Retinal pigment epithelial cell (primary cell): ENCODE results near the gene SLC6A19.

Source experiments
- DNase-seq: peaks from one replicate; pipeline ENCODE4 v3.0.0-alpha.2; 2010; ENCODE audit warnings: low read depth
- H3K4me3 ChIP-seq: 2 replicates; pipeline ENCODE4 v1.5.1; 2011; ENCODE audit warnings: mild to moderate bottlenecking, low read length, control low read depth, moderate library complexity
- CTCF ChIP-seq: conservative IDR thresholded peaks from 2 replicates; pipeline ENCODE4 v1.5.1; 2011; ENCODE audit warnings: low read depth, low read length, control low read depth, inconsistent platforms

Gene SLC6A19

DNA sequence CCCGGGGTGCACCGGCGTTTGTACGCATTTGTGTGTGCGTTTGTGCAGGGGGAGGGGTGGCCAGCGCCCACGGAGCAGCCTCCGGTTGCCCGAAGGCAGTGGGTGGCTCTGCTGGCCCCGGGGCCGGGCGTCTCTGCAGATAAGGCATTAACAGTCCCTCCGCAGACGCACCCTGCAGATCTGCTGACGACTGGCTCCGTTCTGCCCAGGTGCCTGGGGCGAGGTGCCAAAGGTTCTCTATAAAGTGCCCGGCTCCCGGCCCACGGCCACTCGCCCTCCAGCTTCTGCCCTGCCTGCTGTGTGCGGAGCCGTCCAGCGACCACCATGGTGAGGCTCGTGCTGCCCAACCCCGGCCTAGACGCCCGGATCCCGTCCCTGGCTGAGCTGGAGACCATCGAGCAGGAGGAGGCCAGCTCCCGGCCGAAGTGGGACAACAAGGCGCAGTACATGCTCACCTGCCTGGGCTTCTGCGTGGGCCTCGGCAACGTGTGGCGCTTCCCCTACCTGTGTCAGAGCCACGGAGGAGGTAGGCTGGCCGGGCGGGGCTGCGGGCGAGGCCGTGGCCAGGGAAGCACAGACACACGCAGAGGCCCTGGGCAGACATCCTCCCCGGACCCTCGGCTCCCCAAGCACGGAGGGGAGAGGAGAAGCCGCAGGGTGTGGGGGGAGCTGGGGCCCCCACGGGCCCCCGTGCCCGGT, at the start of gene SLC6A19:
Gene SLC6A19, plus strand, starts transcription at position 269 of the 699 bp plus-strand sequence. Its CDS starts 56 bp downstream, at position 325.
- DNase-seq: no peak
- TF ChIP-seq CTCF: no peak
- H3K4me3 ChIP-seq: no peak within 1 kb of the TSS

DNA sequence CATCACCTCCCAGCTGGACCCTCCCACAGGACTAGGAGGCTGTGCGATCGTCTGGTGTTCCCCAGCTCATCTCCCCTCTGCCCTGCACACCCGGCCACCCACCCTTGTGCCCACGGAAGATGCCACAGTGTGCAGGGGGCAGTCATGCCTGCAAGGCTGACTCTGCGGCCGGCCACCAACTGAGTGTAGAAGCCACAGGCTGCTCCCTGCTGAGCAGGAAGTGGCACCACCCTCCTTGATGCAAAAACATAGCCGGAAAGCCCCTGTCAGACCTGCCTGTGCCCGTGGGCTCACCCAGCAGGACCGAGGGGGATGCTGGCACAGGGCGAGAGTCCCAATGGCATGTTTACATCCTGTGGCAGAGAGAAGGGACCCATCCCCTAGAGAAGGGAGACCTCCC, 49.2 kb upstream of the SLC6A19 start:
- no peak for TF ChIP-seq CTCF
- no peak for DNase-seq
- no peak overlapping the region for H3K4me3 ChIP-seq

- no peak for DNase-seq
- no peak for TF ChIP-seq CTCF
- no peak overlapping the region for H3K4me3 ChIP-seq
Observed at GRCh38 chr5:1152771-1153282, 48.6 kb upstream of the SLC6A19 start.

GRCh38 chr5:1153428-1153827, 48.0 kb upstream of the SLC6A19 start:
- no peak for TF ChIP-seq CTCF
- no peak overlapping the region for H3K4me3 ChIP-seq
- no peak for DNase-seq

DNA sequence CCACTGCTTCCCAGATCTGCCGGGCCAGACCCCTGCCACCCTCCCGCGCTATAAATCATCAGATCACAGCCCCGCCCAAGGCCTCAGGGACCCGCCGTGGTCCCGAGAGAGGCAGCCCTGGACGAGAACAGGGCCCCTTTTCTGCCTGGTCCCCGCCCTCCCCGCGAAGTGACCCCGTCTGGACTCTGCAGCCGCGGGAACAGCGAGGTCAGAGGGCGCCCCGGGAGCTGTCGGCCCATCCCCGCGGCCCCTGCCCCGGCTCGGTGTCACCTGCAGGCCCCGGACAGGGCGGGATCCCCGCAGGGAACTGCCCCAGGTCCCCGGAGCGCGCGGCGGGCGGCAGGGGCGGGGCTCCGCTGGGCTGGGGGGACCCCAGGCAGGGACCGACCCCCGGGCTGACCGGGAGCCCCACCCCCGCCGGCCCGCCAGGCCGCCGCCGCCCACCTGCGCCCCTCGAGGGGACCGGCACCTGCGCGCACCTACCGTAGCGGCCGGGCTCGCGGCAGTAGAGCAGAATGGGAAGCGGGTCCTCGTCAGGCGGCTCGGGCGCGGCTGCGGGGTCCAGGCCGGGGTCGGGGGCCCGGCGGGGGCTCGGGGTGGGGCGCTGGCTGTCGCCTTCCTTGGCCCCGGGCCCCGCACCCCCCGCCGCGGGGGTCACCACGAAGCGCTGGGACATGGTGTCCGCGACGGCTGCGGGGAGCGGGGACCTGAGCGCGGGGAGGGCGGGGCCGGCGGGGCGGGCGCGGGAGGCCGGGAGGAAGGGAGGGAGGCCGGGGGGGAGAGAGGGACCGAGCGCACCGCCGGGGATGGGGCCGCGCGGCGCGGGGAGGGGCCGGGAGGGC, 46.0 kb upstream of the SLC6A19 start:
- TF ChIP-seq CTCF: no peak
- H3K4me3 ChIP-seq: no peak overlapping the region
- DNase-seq: no peak

DNA sequence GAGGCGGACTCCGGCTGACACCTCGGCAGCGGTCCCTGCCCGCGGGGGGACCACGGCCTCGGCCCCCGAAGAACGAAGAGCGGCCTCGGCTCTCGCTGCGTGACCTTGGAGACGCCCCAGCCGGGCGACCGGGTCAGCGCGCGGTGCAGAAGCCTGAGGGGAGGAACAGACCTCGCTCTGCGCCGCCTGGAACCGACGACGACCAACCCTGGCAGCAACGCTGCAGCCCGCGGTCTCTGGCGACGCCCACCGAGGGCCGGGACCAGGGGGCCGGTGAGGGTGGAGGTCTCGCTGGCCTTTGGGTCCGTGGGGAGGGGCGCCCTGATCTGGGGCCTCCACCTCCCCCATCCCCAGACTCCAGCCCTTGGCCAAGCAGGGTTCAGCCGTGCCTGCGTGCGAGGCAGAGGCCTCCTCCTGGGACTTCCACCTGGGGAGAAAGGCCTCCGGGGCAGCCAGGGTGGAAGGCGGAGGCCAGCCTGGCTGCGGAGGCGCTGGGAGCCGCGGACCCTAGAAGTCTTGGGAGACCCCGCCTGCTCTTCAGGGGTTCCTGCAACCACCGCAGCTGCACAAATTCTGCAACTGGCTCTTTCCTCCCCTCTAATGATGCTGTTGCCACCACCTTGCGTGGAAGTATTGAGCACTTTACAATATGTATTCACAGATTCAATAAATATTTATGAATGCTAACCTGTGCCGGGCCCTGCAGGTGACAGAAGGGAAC, 45.2 kb upstream of the SLC6A19 start:
- no peak overlapping the region for H3K4me3 ChIP-seq
- TF ChIP-seq CTCF: no peak
- DNase-seq: no peak
